Measurements from ENCODE around the gene SH3RF1. TPM values are rescaled to one million over a fixed set of nuclear protein-coding genes. Genes with fewer than 3 reads are reported as not detected.

Gene SH3RF1
- total and polyA plus RNA-seq, 2 of the 13 experiments (the other 11 are each of a cell fraction or from before 2014, with no cell fraction given), result 3.1 to 3.2 TPM

GRCh38 chr4:169245061-169245460 is 25.7 kb downstream of the SH3RF1 start:
- Histone ChIP-seq H3K9me3 (ENCODE audit: low read length) (no peaks in the 10 kb centered on the region), H3K27me3 (ENCODE audit: control insufficient read depth in 1 of 2, insufficient read depth in 2 of 2, low read length in 2 of 2) (no peaks in the 10 kb centered on the region), H3K36me3 (replicated peaks in 1 of 2; ENCODE audit: control insufficient read depth in 1 of 2, insufficient read depth in 2 of 2, low read length in 2 of 2) (no peaks in the 10 kb centered on the region), H3K4me2 (ENCODE audit: low read depth, low read length) (no peak overlapping the region), H4K20me1 (ENCODE audit: insufficient read depth, low read length) (no peaks in the 10 kb centered on the region), H3K9ac (ENCODE audit: insufficient read depth, low read depth, low read length) (no peak overlapping the region), H3K4me3 (replicated peaks in 1 of 3; ENCODE audit: insufficient read depth in 1 of 3, low read depth in 2 of 3, low read length in 3 of 3) (no peak overlapping the region), H3K4me1 (ENCODE audit: insufficient read depth, low read length) (peaks cover 46% of the 10 kb centered on the region), H3K27ac (ENCODE audit: extremely low read length, insufficient read depth, low read length) (no peak overlapping the region), H3K79me2 (ENCODE audit: insufficient read depth, low read length) (peaks cover 10% of the 10 kb centered on the region), H2AFZ (ENCODE audit: low read length) (no peak overlapping the region)
- intact Hi-C loops (cut with micrococcal nuclease; ENCODE audit: unreplicated experiment) (no loop called here), in situ Hi-C loops (cut with HindIII; ENCODE audit: extremely low pct_ligation_motif_present, low pct_unique_long_range_greater_than_20kb) (no loop called here)
- FAIRE-seq (no peak), ATAC-seq (no peak), DNase-seq (ENCODE audit: low spot score) (no peak)
- WGBS (ENCODE audit: low lambda C conversion rate), result 97% methylated on average over 2 of the region's 2 CpGs
- ChIA-PET POLR2A (no interaction called here), CTCF (ENCODE audit: low intra/inter-chr PET ratio, low total read pairs) (no interaction called here)
- TF ChIP-seq ZNF468 (CRISPR knock-in tag; IDR thresholded peaks at IDR 0.05), result no peak
- TF ChIP-seq RBFOX2 (IDR thresholded peaks at IDR 0.05; ENCODE audit: low read depth, low read length), result no peak
- no peak for TF ChIP-seq SYNCRIP (IDR thresholded peaks at IDR 0.05; ENCODE audit: insufficient read depth, low read depth, low read length)
- no TSS peak for BruUV-seq (replicated peaks)

DNA sequence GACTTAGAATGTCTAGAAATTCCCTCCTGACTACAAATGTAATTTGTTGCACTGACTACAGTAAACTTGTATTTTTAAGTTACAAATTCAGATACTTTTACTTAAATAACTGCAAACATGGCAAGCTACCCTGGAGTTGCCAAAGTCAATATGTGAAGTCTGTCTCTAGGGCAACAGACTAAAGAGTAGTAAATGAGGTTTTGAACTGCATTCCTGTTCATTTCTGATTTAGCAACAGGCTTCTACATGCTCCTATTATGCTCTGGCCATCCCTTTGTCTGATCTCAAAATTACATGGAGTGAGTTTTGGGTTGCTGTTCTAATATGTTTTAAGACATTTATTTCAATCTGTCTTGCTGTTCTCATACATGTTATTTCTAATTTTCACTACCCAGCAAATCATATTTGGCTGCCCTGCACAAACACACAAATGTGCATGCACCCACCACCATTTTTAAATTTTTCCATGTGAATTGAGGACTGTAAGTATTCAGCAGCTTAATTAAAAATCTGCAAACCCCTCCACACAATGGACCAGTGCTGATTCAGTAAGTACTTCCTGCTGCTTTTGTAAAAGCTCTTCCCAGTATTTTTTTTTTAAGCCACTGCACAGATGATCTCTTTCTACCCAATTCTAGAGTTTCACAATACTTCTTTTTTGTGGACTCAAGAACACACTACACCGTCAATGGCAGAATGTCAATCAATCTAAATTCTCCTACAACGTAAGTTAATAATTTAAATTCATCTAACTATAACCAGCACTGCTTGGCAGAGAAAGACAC is 26.7 kb downstream of the SH3RF1 start:
- Histone ChIP-seq H3K9ac (ENCODE audit: insufficient read depth, low read depth, low read length) (no peak overlapping the region), H3K9me3 (ENCODE audit: low read length) (no peaks in the 10 kb centered on the region), H3K4me2 (ENCODE audit: low read depth, low read length) (no peak overlapping the region), H3K27me3 (ENCODE audit: control insufficient read depth in 1 of 2, insufficient read depth in 2 of 2, low read length in 2 of 2) (no peaks in the 10 kb centered on the region), H3K4me3 (replicated peaks in 1 of 3; ENCODE audit: insufficient read depth in 1 of 3, low read depth in 2 of 3, low read length in 3 of 3) (no peak overlapping the region), H3K4me1 (ENCODE audit: insufficient read depth, low read length) (peaks cover 36% of the 10 kb centered on the region), H2AFZ (ENCODE audit: low read length) (no peak overlapping the region), H3K27ac (ENCODE audit: extremely low read length, insufficient read depth, low read length) (peak overlapping the region; percentile 18), H3K79me2 (ENCODE audit: insufficient read depth, low read length) (peaks cover 10% of the 10 kb centered on the region), H4K20me1 (ENCODE audit: insufficient read depth, low read length) (no peaks in the 10 kb centered on the region), H3K36me3 (replicated peaks in 1 of 2; ENCODE audit: control insufficient read depth in 1 of 2, insufficient read depth in 2 of 2, low read length in 2 of 2) (no peaks in the 10 kb centered on the region)
- DNase-seq (ENCODE audit: low spot score) (peak; percentile 73), FAIRE-seq (peak; percentile 32), ATAC-seq (peak; percentile 93)
- ChIA-PET POLR2A (no interaction called here), CTCF (ENCODE audit: low intra/inter-chr PET ratio, low total read pairs) (no interaction called here)
- 61% methylated on average over 2 of the region's 2 CpGs for WGBS (ENCODE audit: low lambda C conversion rate)
- in situ Hi-C loops (cut with HindIII; ENCODE audit: extremely low pct_ligation_motif_present, low pct_unique_long_range_greater_than_20kb), result no loop called here
- intact Hi-C loops (cut with micrococcal nuclease; ENCODE audit: unreplicated experiment), result no loop called here
- BruUV-seq (replicated peaks), result no TSS peak
- TF ChIP-seq FOXA3 (CRISPR knock-in tag; IDR thresholded peaks at IDR 0.05), result peak; percentile 49
- TF ChIP-seq EHMT2 (IDR thresholded peaks at IDR 0.05; ENCODE audit: borderline replicate concordance, low read depth, low read length), result 0 out of 2 replicates have a peak, but pooled peaks have one; percentile 27
- TF ChIP-seq SIN3A (IDR thresholded peaks at IDR 0.05; ENCODE audit: borderline replicate concordance, low read depth, low read length), result no peak
- no peak for TF ChIP-seq ZNF333 (CRISPR knock-in tag; IDR thresholded peaks at IDR 0.05; ENCODE audit: borderline replicate concordance)
- TF ChIP-seq RFXAP (CRISPR knock-in tag; IDR thresholded peaks at IDR 0.05; ENCODE audit: borderline replicate concordance), result no peak
- TF ChIP-seq RBAK (CRISPR knock-in tag; IDR thresholded peaks at IDR 0.05), result no peak
- TF ChIP-seq SUZ12 (IDR thresholded peaks at IDR 0.05; ENCODE audit: low read depth, low read length), result no peak
- TF ChIP-seq MAFG (CRISPR knock-in tag; IDR thresholded peaks at IDR 0.05), result no peak
- peak; percentile 56; the same call in 1 of the 2 replicates for TF ChIP-seq RFX3 (CRISPR knock-in tag; IDR thresholded peaks at IDR 0.05)
- TF ChIP-seq AKAP8 (CRISPR knock-in tag; IDR thresholded peaks at IDR 0.05), result no peak
- no peak for TF ChIP-seq ZNF577 (CRISPR knock-in tag; IDR thresholded peaks at IDR 0.05; ENCODE audit: borderline replicate concordance, low read depth)
- no peak for TF ChIP-seq SMARCC2 (IDR thresholded peaks at IDR 0.05)
- no peak for TF ChIP-seq ZNF143 (CRISPR knock-in tag; IDR thresholded peaks at IDR 0.05)
- TF ChIP-seq EP300 (IDR thresholded peaks at IDR 0.05; ENCODE audit: low read depth in 2 of 2, low read length in 2 of 2), result peak; percentile 18 to 50; a peak in 1 of 4 replicates
- TF ChIP-seq EP300 (CRISPR knock-in tag; IDR thresholded peaks at IDR 0.05; ENCODE audit: borderline replicate concordance), result no peak
- no peak for TF ChIP-seq ZNF614 (CRISPR knock-in tag; IDR thresholded peaks at IDR 0.05; ENCODE audit: borderline replicate concordance)
- TF ChIP-seq DNMT1 (CRISPR knock-in tag; IDR thresholded peaks at IDR 0.05), result no peak
- TF ChIP-seq, protein P1, sequence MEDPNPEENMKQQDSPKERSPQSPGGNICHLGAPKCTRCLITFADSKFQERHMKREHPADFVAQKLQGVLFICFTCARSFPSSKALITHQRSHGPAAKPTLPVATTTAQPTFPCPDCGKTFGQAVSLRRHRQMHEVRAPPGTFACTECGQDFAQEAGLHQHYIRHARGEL (CRISPR knock-in tag; IDR thresholded peaks at IDR 0.05), result no peak

All from HepG2 (cell line).